Chondrocyte (in vitro differentiated cells): Measurements from ENCODE around the gene FAM53A. TPM values are rescaled to one million over a fixed set of nuclear protein-coding genes. Genes with fewer than 3 reads are reported as not detected.

Experiments used
- DNase-seq: peaks from one replicate; pipeline ENCODE4 v3.0.0; 2021; ENCODE audit warnings: mixed read lengths, low spot score
- H3K27ac Mint-ChIP-seq: one replicate; pipeline ENCODE4 v1.8.0; 2021; ENCODE audit warnings: mild to moderate bottlenecking, moderate library complexity, mixed read lengths; ENCODE audit not compliant: unreplicated experiment
- H3K27me3 Mint-ChIP-seq: 2 replicates; pipeline ENCODE4 v1.8.0; 2021; ENCODE audit warnings: low read depth, mixed read lengths
- H3K36me3 Mint-ChIP-seq: 2 replicates; pipeline ENCODE4 v1.8.0; 2021; ENCODE audit warnings: low read depth, mixed read lengths
- H3K4me1 Mint-ChIP-seq: 2 replicates; pipeline ENCODE4 v1.8.0; 2021; ENCODE audit warnings: low read depth, mild to moderate bottlenecking, mixed read lengths
- H3K4me3 Mint-ChIP-seq: one replicate; pipeline ENCODE4 v1.8.0; 2021; ENCODE audit warnings: mild to moderate bottlenecking, moderate library complexity, mixed read lengths; ENCODE audit not compliant: unreplicated experiment
- H3K9me3 Mint-ChIP-seq: 2 replicates; pipeline ENCODE4 v1.8.0; 2021; ENCODE audit warnings: low read depth, mixed read lengths
- CTCF ChIP-seq: fragments of 200-600 bp; sonication (generic); IDR thresholded peaks from 2 replicates; pipeline ENCODE4 v1.5.0; 2021; ENCODE audit warnings: antibody characterized with exemption, mild to moderate bottlenecking, moderate library complexity
- total RNA-seq: library from RNA; stranded (reverse); gene quantifications from 3 replicates; pipeline ENCODE4 v1.2.1, GENCODE V29; 2021

Gene FAM53A
- total RNA-seq, 1 donor from 2014 or later, result 6.9 TPM

- DNase-seq, result peak; percentile 65
- no peak overlapping the region for H3K27ac Mint-ChIP-seq
- H3K36me3 Mint-ChIP-seq, result peaks cover 5% of the 10 kb centered on the region
- H3K27me3 Mint-ChIP-seq, result peaks cover 10% of the 10 kb centered on the region
- H3K4me3 Mint-ChIP-seq, result no peak overlapping the region
- H3K9me3 Mint-ChIP-seq, result peaks cover 8% of the 10 kb centered on the region
- no peaks in the 10 kb centered on the region for H3K4me1 Mint-ChIP-seq
- TF ChIP-seq CTCF, result no peak
These were observed 89.0 kb downstream of the FAM53A start for GRCh38 chr4:1594871-1595788.

- peaks cover 19% of the 10 kb centered on the region for H3K9me3 Mint-ChIP-seq
- H3K36me3 Mint-ChIP-seq, result peaks cover 10% of the 10 kb centered on the region
- H3K4me3 Mint-ChIP-seq, result no peak overlapping the region
- peaks cover 12% of the 10 kb centered on the region for H3K27me3 Mint-ChIP-seq
- H3K4me1 Mint-ChIP-seq, result no peaks in the 10 kb centered on the region
- TF ChIP-seq CTCF, result no peak
- no peak overlapping the region for H3K27ac Mint-ChIP-seq
- DNase-seq, result peak; percentile 51
These were observed 90.2 kb downstream of the FAM53A start for GRCh38 chr4:1593881-1594345.

- DNase-seq, result peak; percentile 48
- Mint-ChIP-seq H3K4me1 (no peaks in the 10 kb centered on the region), H3K27me3 (peaks cover 13% of the 10 kb centered on the region), H3K36me3 (peaks cover 12% of the 10 kb centered on the region), H3K9me3 (peaks cover 23% of the 10 kb centered on the region), H3K4me3 (no peak overlapping the region), H3K27ac (no peak overlapping the region)
- no peak for TF ChIP-seq CTCF
These were observed 90.7 kb downstream of the FAM53A start for GRCh38 chr4:1593458-1593857.

GRCh38 chr4:1592709-1593417 is 91.2 kb downstream of the FAM53A start:
- Mint-ChIP-seq H3K9me3 (peaks cover 28% of the 10 kb centered on the region), H3K27me3 (peaks cover 17% of the 10 kb centered on the region), H3K27ac (no peak overlapping the region), H3K36me3 (peaks cover 12% of the 10 kb centered on the region), H3K4me1 (no peaks in the 10 kb centered on the region), H3K4me3 (no peak overlapping the region)
- no peak for TF ChIP-seq CTCF
- DNase-seq, result peak; percentile 85

GRCh38 chr4:1592068-1592708 is 91.9 kb downstream of the FAM53A start:
- Mint-ChIP-seq H3K9me3 (peaks cover 28% of the 10 kb centered on the region), H3K4me3 (no peak overlapping the region), H3K27me3 (peaks cover 17% of the 10 kb centered on the region), H3K27ac (no peak overlapping the region), H3K4me1 (no peaks in the 10 kb centered on the region), H3K36me3 (peaks cover 12% of the 10 kb centered on the region)
- DNase-seq, result peak; percentile 75
- TF ChIP-seq CTCF, result no peak
